ENCODE data around the gene RPP38. TPM values are rescaled to one million over a fixed set of nuclear protein-coding genes. Genes with fewer than 3 reads are reported as not detected.

Gene RPP38
- total and polyA plus RNA-seq, 2 of the 8 experiments (the other 6 are each of a cell fraction or from before 2014, with no cell fraction given), result 20.8 to 23.3 TPM

DNA sequence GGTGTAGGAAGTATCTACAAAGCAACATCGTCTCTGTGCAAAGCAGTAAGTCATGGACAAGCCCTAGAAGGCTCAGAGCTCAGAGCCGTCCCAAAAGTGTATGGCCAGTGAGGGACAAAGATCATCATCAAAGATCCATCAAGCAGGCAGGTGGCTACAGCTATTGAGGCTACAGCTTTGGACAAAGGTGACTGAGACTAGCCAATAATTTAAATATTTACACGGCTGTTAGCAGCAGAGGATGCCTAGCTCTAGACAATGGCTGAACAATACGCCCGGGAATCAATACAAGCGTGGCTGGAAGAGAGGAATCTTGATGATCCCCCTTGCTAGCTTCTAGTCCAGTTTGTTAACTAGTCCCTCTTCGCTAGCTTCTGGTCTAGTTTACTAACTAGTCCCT lies 53.4 kb downstream of the RPP38 start:
- no peak overlapping the region for H3K4me3 ChIP-seq (ENCODE audit: extremely low read depth in 1 of 4, insufficient read depth in 2 of 4, low read depth in 3 of 4, low read length in 4 of 4)
- no peak overlapping the region for H3K4me2 ChIP-seq (ENCODE audit: insufficient read depth in 1 of 2, low read depth in 2 of 2, low read length in 2 of 2)
- H3K4ac ChIP-seq (replicated peaks; ENCODE audit: insufficient read length, low read depth, low read length), result no peak overlapping the region
- H3K27ac ChIP-seq (ENCODE audit: low read depth, low read length), result no peak overlapping the region
- peaks cover 4% of the 10 kb centered on the region; the same call in 1 of the 2 replicates for H3K79me1 ChIP-seq (ENCODE audit: low read depth, low read length)
- ChIA-PET CTCF (ENCODE audit: partially characterized antibody) (interaction anchor here (0.6 to 1.3 kb wide), 2 partner anchors 18 to 64 kb away, joined by 3 to 4 read pairs; partner anchors contain the start of gene NMT2), POLR2A (ENCODE audit: partially characterized antibody) (interaction anchor here (0.7 kb wide), 1 partner anchor 17 kb away, joined by 3 read pairs; no protein-coding TSS in a partner anchor)
- no peak overlapping the region for H3K23ac ChIP-seq (ENCODE audit: insufficient read length)
- no peak overlapping the region for H4K91ac ChIP-seq (replicated peaks; ENCODE audit: insufficient read length, low read length)
- H2BK15ac ChIP-seq (ENCODE audit: low read length), result no peak overlapping the region
- H3K36me3 ChIP-seq (ENCODE audit: control insufficient read depth in 2 of 4, insufficient read depth in 4 of 4, low read length in 3 of 4), result no peaks in the 10 kb centered on the region
- H4K20me1 ChIP-seq (replicated peaks in 1 of 2; ENCODE audit: control insufficient read depth in 1 of 2, insufficient read depth in 2 of 2, low read length in 2 of 2), result peaks cover 0 to 4% of the 10 kb centered on the region in 2 experiments
- no peak overlapping the region for H2AK5ac ChIP-seq (ENCODE audit: low read depth, low read length)
- WGBS, 2 experiments (ENCODE audit: extremely low coverage in 1 of 2, insufficient coverage in 1 of 2, insufficient read length in 1 of 2, insufficient replicate concordance in 2 of 2, low coverage in 1 of 2, low lambda C conversion rate in 2 of 2, missing lambda C conversion rate in 1 of 2), result 93% methylated on average over 7 of the region's 7 CpGs; no CpG with 5 or more reads in 1 of the 2 experiments
- H3K9ac ChIP-seq (replicated peaks in 1 of 4; ENCODE audit: extremely low read depth in 1 of 4, low read depth in 3 of 4, low read length in 3 of 4), result no peak overlapping the region
- H3K18ac ChIP-seq (ENCODE audit: extremely low read depth, low read length), result no peak overlapping the region
- H2BK5ac ChIP-seq (ENCODE audit: low read depth, low read length), result no peak overlapping the region
- no peaks in the 10 kb centered on the region; a peak in 1 of 7 replicates for H3K27me3 ChIP-seq (replicated peaks in 1 of 4; ENCODE audit: control insufficient read depth in 3 of 4, extremely low read depth in 1 of 4, insufficient read depth in 3 of 4, low read length in 3 of 4)
- no peak overlapping the region for H2AFZ ChIP-seq (ENCODE audit: low read length)
- no peak for FAIRE-seq
- H2BK120ac ChIP-seq (replicated peaks; ENCODE audit: low read depth, low read length), result no peak overlapping the region
- no peaks in the 10 kb centered on the region; a peak in 1 of 7 replicates for H3K4me1 ChIP-seq (replicated peaks in 1 of 4; ENCODE audit: control insufficient read depth in 3 of 4, insufficient read depth in 4 of 4, low read length in 3 of 4)
- no peak overlapping the region for H4K8ac ChIP-seq (ENCODE audit: extremely low read depth, insufficient read depth, low read length)
- peaks cover 0 to 18% of the 10 kb centered on the region in 2 experiments; a peak in 2 of 4 replicates for H3K79me2 ChIP-seq (ENCODE audit: control insufficient read depth in 1 of 2, insufficient read depth in 2 of 2, low read length in 2 of 2)
- H2BK20ac ChIP-seq (ENCODE audit: low read length), result no peak overlapping the region
- H2BK12ac ChIP-seq (ENCODE audit: low read depth, low read length), result no peak overlapping the region
- no peak overlapping the region for H3K56ac ChIP-seq (replicated peaks; ENCODE audit: insufficient read length, low read depth, low read length)
- H3K14ac ChIP-seq (ENCODE audit: insufficient read length), result no peak overlapping the region
- no peak for DNase-seq (ENCODE audit: low read depth in 1 of 2, low spot score in 2 of 2)
- no peak overlapping the region for H4K5ac ChIP-seq (ENCODE audit: insufficient read length, low read depth, low read length)
- H3K23me2 ChIP-seq (ENCODE audit: low read depth, low read length), result peaks cover 8% of the 10 kb centered on the region; the same call in 1 of the 2 replicates
- 0 out of 4 replicates have a peak, but pooled peaks cover 0 to 4% of the 10 kb centered on the region in 2 experiments for H3K9me3 ChIP-seq (ENCODE audit: insufficient read depth in 2 of 2, low read depth in 1 of 2, low read length in 1 of 2)
- TF ChIP-seq KDM1A (IDR thresholded peaks at IDR 0.05; ENCODE audit: borderline replicate concordance, low read length) (no peak), RXRA (IDR thresholded peaks at IDR 0.05; ENCODE audit: insufficient read depth, low read depth, low read length) (no peak), NRF1 (IDR thresholded peaks at IDR 0.05; ENCODE audit: low read depth, low read length) (no peak), KDM5A (IDR thresholded peaks at IDR 0.05; ENCODE audit: low read length) (no peak), PHF8 (conservative IDR thresholded peaks at IDR 0.05; ENCODE audit: low read depth, low read length) (no peak), RFX5 (IDR thresholded peaks at IDR 0.05; ENCODE audit: borderline replicate concordance, low read depth, low read length) (no peak), ASH2L (IDR thresholded peaks at IDR 0.05; ENCODE audit: low read length) (no peak), CBX8 (IDR thresholded peaks at IDR 0.05; ENCODE audit: borderline replicate concordance, low read depth, low read length) (no peak), SP4 (IDR thresholded peaks at IDR 0.05; ENCODE audit: low read length) (no peak), CREB1 (IDR thresholded peaks at IDR 0.05) (no peak), NANOG (IDR thresholded peaks at IDR 0.05; ENCODE audit: insufficient read depth, low read depth, low read length, poor library complexity, severe bottlenecking) (no peak)
- TF ChIP-seq, protein P1, sequence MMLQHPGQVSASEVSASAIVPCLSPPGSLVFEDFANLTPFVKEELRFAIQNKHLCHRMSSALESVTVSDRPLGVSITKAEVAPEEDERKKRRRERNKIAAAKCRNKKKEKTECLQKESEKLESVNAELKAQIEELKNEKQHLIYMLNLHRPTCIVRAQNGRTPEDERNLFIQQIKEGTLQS (IDR thresholded peaks at IDR 0.05; ENCODE audit: insufficient read depth, low read depth, low read length), result no peak
